HS-5 (cell line): ENCODE measurements around the gene KCNN3.

Experiments
- DNase-seq: peaks from one replicate; pipeline ENCODE4 v3.0.0-alpha.2; 2012; ENCODE audit warnings: low read depth

The KCNN3 gene

GRCh38 chr1:154659823-154660592 is 210.1 kb downstream of the KCNN3 start:
- DNase-seq: no peak

- no peak for DNase-seq
These were observed 212.5 kb downstream of the KCNN3 start for GRCh38 chr1:154657556-154657955.

- DNase-seq: no peak
These were observed 217.2 kb downstream of the KCNN3 start for GRCh38 chr1:154652893-154653292.
